SK-N-SH (cell line): Measurements from ENCODE around the gene FAHD2A. TPM values are rescaled to one million over a fixed set of nuclear protein-coding genes. Genes with fewer than 3 reads are reported as not detected.

Source experiments
- CTCF ChIA-PET: fragments of 300-600, 350-600 bp; formaldehyde crosslinking; extraction: SDS; loops from one replicate; lab custom pipeline; 2021; lab: Yijun Ruan, JAX
- POLR2A ChIA-PET: fragments of 350-600 bp; sonication (Branson Sonifier 250); formaldehyde crosslinking; extraction: SDS; loops from one replicate; lab custom pipeline; 2020; ENCODE audit warnings: antibody characterized with exemption, inconsistent platforms; lab: Yijun Ruan, JAX
- DNase-seq: peaks from one replicate; pipeline ENCODE4 v3.0.0; 2012
- H2AFZ ChIP-seq: fragments of 200-600 bp; sonication (generic); 2 replicates; pipeline ENCODE4 v1.8.1; 2016; ENCODE audit warnings: antibody characterized with exemption, mild to moderate bottlenecking, low read depth
- H3F3A ChIP-seq: fragments of 200-600 bp; sonication (generic); replicated peaks from 2 replicates; pipeline ENCODE3; 2016; ENCODE audit warnings: antibody characterized with exemption, mild to moderate bottlenecking; ENCODE audit not compliant: insufficient read depth
- H3K27ac ChIP-seq, 2 experiments: fragments of 200-500 bp in 1 of 2; fragments of 200-600 bp in 1 of 2; sonication (Bioruptor generic) in 1 of 2; sonication (generic), shearing (Covaris generic) in 1 of 2; 2 replicates each; pipeline versions ENCODE4 v1.5.1 to v1.6.1; 2014 to 2016; ENCODE audit warnings: low read depth in 2 of 2, inconsistent platforms in 1 of 2, low read length in 1 of 2, mild to moderate bottlenecking in 1 of 2, mixed read lengths in 1 of 2
- H3K27me3 ChIP-seq: fragments of 200-600 bp; sonication (generic), shearing (Covaris generic); 2 replicates; pipeline ENCODE4 v1.6.1; 2016; ENCODE audit warnings: mixed run types; ENCODE audit not compliant: insufficient read depth
- H3K36me3 ChIP-seq, 2 experiments: fragments of 200-500 bp in 1 of 2; fragments of 200-600 bp in 1 of 2; sonication (Bioruptor generic) in 1 of 2; sonication (generic) in 1 of 2; replicated peaks in 1 of 2; 2 replicates each; pipeline versions ENCODE3 to v1.5.1; 2014 to 2016; ENCODE audit warnings: low read length in 1 of 2, mild to moderate bottlenecking in 1 of 2; ENCODE audit not compliant: insufficient read depth in 2 of 2, control insufficient read depth in 1 of 2
- H3K4me1 ChIP-seq, 2 experiments: fragments of 200-500 bp in 1 of 2; fragments of 200-600 bp in 1 of 2; sonication (Bioruptor generic) in 1 of 2; sonication (generic), shearing (Covaris generic) in 1 of 2; 2 replicates each; pipeline versions ENCODE4 v1.5.1 to v1.6.1; 2014 to 2016; ENCODE audit warnings: low read depth in 1 of 2, low read length in 1 of 2, mixed run types in 1 of 2; ENCODE audit not compliant: insufficient read depth in 2 of 2, control insufficient read depth in 1 of 2
- H3K4me2 ChIP-seq: fragments of 200-600 bp; sonication (generic), shearing (Covaris generic); 2 replicates; pipeline ENCODE4 v1.6.1; 2017; ENCODE audit warnings: mixed run types
- H3K4me3 ChIP-seq, 2 experiments: fragments of 200-500 bp in 1 of 2; fragments of 200-600 bp in 1 of 2; sonication (Bioruptor generic) in 1 of 2; sonication (generic), shearing (Covaris generic) in 1 of 2; 2 replicates each; pipeline versions ENCODE4 v1.5.1 to v1.8.1; 2014 to 2016; ENCODE audit warnings: low read depth in 2 of 2, inconsistent platforms in 1 of 2, low read length in 1 of 2, mild to moderate bottlenecking in 1 of 2, mixed read lengths in 1 of 2, moderate library complexity in 1 of 2
- H3K79me2 ChIP-seq: fragments of 200-600 bp; sonication (generic); 2 replicates; pipeline ENCODE4 v1.8.1; 2017; ENCODE audit warnings: mild to moderate bottlenecking; ENCODE audit not compliant: insufficient read depth
- H3K9ac ChIP-seq: fragments of 200-600 bp; sonication (generic); 2 replicates; pipeline ENCODE4 v1.6.1; 2017; ENCODE audit warnings: mixed run types
- H3K9me2 ChIP-seq: fragments of 200-600 bp; sonication (generic); 2 replicates; pipeline ENCODE4 v1.6.1; 2017; ENCODE audit warnings: mixed run types
- H3K9me3 ChIP-seq: fragments of 200-600 bp; sonication (generic); 2 replicates; pipeline ENCODE4 v1.6.1; 2017; ENCODE audit warnings: mixed run types, mild to moderate bottlenecking, moderate library complexity
- H4K20me1 ChIP-seq: fragments of 200-600 bp; sonication (generic); 2 replicates; pipeline ENCODE4 v1.6.1; 2017; ENCODE audit warnings: mild to moderate bottlenecking, mixed run types; ENCODE audit not compliant: insufficient read depth
- FOSL2 ChIP-seq: IDR thresholded peaks from 2 replicates; pipeline ENCODE4 v1.4.0; 2012; ENCODE audit warnings: low read depth, mild to moderate bottlenecking, moderate library complexity, borderline replicate concordance
- FOXJ3 ChIP-seq: sonication (generic); formaldehyde crosslinking; IDR thresholded peaks from 2 replicates; pipeline ENCODE4 v1.5.1; 2020; ENCODE audit warnings: mild to moderate bottlenecking, missing genetic modification reagents
- FOXM1 ChIP-seq: IDR thresholded peaks from 2 replicates; pipeline ENCODE4 v1.4.0; 2012; ENCODE audit warnings: low read depth, mild to moderate bottlenecking
- GABPA ChIP-seq: IDR thresholded peaks from 2 replicates; pipeline ENCODE4 v1.4.0; 2012; ENCODE audit warnings: low read depth, mild to moderate bottlenecking
- GATA2 ChIP-seq: sonication (generic); formaldehyde crosslinking; IDR thresholded peaks from 2 replicates; pipeline ENCODE4 v1.5.0; 2020; ENCODE audit warnings: mild to moderate bottlenecking, missing genetic modification reagents
- JUND ChIP-seq: IDR thresholded peaks from 2 replicates; pipeline ENCODE4 v1.4.0; 2012
- MEF2A ChIP-seq: IDR thresholded peaks from 2 replicates; pipeline ENCODE4 v1.4.0; 2012; ENCODE audit warnings: low read depth, borderline replicate concordance
- PBX3 ChIP-seq: IDR thresholded peaks from 2 replicates; pipeline ENCODE4; 2012
- REST ChIP-seq: IDR thresholded peaks from 2 replicates; pipeline ENCODE4 v1.6.1; 2012; ENCODE audit warnings: mild to moderate bottlenecking, low read depth, low read length, moderate library complexity
- RXRA ChIP-seq: IDR thresholded peaks from 2 replicates; pipeline ENCODE4 v1.4.0; 2012; ENCODE audit warnings: low read depth, mild to moderate bottlenecking, borderline replicate concordance
- SIN3A ChIP-seq: IDR thresholded peaks from 2 replicates; pipeline ENCODE4 v1.6.1; 2012; ENCODE audit warnings: low read depth, mild to moderate bottlenecking, low read length, moderate library complexity, borderline replicate concordance
- TAF1 ChIP-seq: IDR thresholded peaks from 2 replicates; pipeline ENCODE4 v1.6.1; 2012; ENCODE audit warnings: low read depth, mild to moderate bottlenecking, low read length, moderate library complexity, borderline replicate concordance
- TCF12 ChIP-seq: IDR thresholded peaks from 2 replicates; pipeline ENCODE4 v1.4.0; 2012
- USF2 ChIP-seq: fragments of 150-350 bp; IDR thresholded peaks from 2 replicates; pipeline ENCODE4 v1.6.1; 2017; ENCODE audit warnings: antibody characterized with exemption, low read length, low read depth, borderline replicate concordance
- whole genome bisulfite sequencing: methylation state at CpG from one replicate; pipeline ENCODE4 v1.1.6; 2017; ENCODE audit warnings: low lambda C conversion rate; 5-methylcytosine and 5-hydroxymethylcytosine counted together
- polyA plus RNA-seq, 3 experiments: library from polyadenylated mRNA; depleted of rRNA; stranded (reverse); fragments of >200 nt; gene quantifications; 2 replicates each; pipeline ENCODE4 v1.2.3, GENCODE V29; 2012

The FAHD2A gene
- polyA plus RNA-seq, 1 of the 3 experiments (the other 2 are of a cell fraction) = 40.5 TPM

- H3K4me2 ChIP-seq = no peak overlapping the region
- no peak overlapping the region for H3K4me3 ChIP-seq
- H4K20me1 ChIP-seq = no peaks in the 10 kb centered on the region
- POLR2A ChIA-PET = no interaction called here
- DNase-seq = no peak
- H3F3A ChIP-seq = no peaks in the 10 kb centered on the region
- H3K9me2 ChIP-seq = no peaks in the 10 kb centered on the region
- H3K9ac ChIP-seq = no peak overlapping the region
- no peaks in the 10 kb centered on the region for H3K36me3 ChIP-seq
- H3K27me3 ChIP-seq = peaks cover 20% of the 10 kb centered on the region; the same call in 1 of the 2 replicates
- no peaks in the 10 kb centered on the region for H3K9me3 ChIP-seq
- no peaks in the 10 kb centered on the region for H3K79me2 ChIP-seq
- CTCF ChIA-PET = interaction anchor here (0.8 kb wide), 2 partner anchors 14 to 16 kb away, joined by 3 read pairs; no protein-coding TSS in a partner anchor
- TF ChIP-seq FOXM1 (no peak), MEF2A (no peak), SIN3A (no peak), RXRA (no peak), TCF12 (no peak), REST (no peak), FOSL2 (no peak), FOXJ3 (CRISPR knock-in tag) (no peak), GABPA (no peak), JUND (no peak), GATA2 (CRISPR knock-in tag) (no peak), TAF1 (no peak), USF2 (no peak), PBX3 (no peak)
- TF ChIP-seq, all 33 proteins: peak for 0
- 21% methylated on average over 9 of the region's 9 CpGs for WGBS
- Histone ChIP-seq H3K4me1 (no peaks in the 10 kb centered on the region), H2AFZ (no peak overlapping the region), H3K27ac (no peak overlapping the region)
These were observed 41.1 kb upstream of the FAHD2A start for GRCh38 chr2:95361216-95361980.
